GM19035 (cell line): ENCODE measurements around the gene PDE11A.
"Not testable (repeated sequence)": the region's sequence is repeated elsewhere in the genome, so short reads cannot be mapped to it uniquely, and the experiment has no call there.

Experiments used
- ATAC-seq: cut with Tn5 transposase; IDR thresholded peaks from one replicate; pipeline ENCODE4 v1.9.1; 2021; ENCODE audit not compliant: unreplicated experiment

The PDE11A gene

DNA sequence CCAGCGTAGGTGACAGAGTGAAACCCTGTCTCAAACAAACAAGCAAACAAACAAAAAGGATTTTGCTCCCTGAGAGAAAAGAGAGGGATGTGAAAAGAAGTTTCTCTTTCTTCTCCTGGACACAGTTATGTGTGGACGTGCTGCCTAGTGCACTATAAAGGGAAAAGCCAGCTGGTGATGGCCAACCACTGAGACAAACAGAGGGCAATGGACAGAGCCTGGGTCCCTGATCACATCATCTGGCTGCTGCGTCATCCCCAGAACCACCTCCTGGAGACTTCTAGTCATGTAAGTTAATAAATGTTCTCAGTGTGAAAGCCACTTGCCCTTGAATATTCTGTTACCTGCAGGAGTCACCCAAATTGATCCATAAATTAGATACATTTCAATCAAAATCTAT, 184.9 kb downstream of the PDE11A start:
- no peak for ATAC-seq

- no peak for ATAC-seq
Measured at GRCh38 chr2:177886824-177887223, 185.8 kb downstream of the PDE11A start.

GRCh38 chr2:177885828-177886466, 186.6 kb downstream of the PDE11A start:
- no peak for ATAC-seq

GRCh38 chr2:177883177-177883576, 189.4 kb downstream of the PDE11A start:
- no peak for ATAC-seq

- no peak for ATAC-seq
Measured at GRCh38 chr2:177882501-177882900, 190.1 kb downstream of the PDE11A start.

DNA sequence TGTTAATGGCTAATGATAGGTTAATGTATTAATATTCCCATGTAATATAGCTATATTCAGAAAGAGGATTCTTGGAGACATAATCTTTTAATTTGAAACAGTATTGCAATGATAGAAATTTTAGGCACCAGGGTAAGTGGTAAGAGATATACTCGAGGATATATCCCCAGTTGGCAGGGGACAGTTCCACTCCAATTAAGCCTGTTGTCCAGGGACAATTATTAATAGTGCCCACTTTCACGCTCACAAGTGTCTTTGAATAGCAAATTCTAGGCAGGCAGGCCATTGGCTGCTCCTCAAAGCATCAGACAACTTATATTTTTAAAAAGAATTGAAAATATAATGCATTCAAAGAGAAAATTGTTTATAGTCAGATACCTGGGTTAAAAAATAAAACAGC, 190.7 kb downstream of the PDE11A start:
- no peak for ATAC-seq

DNA sequence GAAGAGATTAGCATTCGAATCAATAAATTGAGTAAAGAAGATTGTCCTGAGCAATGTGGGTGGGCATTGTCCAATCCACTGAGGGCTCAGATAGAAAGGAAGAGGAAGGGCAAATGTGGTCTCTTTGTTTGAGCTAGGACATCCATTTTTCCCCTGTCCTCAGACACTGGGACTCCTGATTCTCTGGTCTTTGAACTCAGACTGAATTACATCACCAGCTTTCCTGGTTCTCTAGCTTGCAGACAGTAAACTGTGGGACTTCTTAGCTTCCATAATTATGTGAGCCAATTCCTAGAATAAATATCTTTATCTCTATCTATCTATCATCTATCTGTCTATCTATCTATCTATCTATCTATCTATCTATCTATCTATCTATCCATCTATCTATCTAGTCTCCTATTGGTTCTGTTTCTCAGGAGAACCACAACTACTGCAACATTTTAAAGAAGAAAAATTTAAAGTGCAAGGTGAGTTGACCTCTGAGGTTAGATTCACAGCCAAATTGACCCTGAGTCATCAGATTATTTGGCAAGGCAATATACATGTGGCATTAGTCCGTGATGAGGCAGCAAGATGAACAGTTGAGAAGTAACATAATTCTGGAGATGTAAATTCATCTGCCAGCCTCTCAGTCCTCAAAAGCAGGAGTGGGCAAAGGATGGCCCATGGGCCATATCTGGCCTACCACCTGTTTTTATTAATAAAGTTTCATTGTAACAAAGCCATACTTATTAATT, 191.4 kb downstream of the PDE11A start:
- ATAC-seq, result no peak

GRCh38 chr2:177880285-177880684, 192.3 kb downstream of the PDE11A start:
- no peak for ATAC-seq

DNA sequence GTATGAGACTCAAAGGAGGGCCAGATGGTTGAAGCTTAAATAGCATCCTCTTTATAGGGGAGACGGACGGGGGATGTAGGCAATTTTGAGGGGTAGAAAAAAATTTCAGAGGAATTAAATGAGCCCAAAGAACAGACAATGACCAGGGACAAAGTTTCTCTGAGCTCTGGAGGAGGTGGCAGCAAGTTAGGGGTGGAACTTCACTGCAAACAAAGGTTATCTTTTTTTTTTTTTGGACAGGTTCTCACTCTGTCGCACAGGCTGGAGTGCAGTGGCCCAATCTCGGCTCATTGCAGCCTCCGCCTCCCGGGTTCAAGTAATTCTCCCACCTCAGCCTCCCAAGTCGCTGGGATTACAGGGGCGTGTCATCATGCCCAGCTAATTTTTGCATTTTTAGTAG, 195.6 kb downstream of the PDE11A start:
- ATAC-seq, result no peak

GRCh38 chr2:177874686-177875085, 197.9 kb downstream of the PDE11A start:
- ATAC-seq, result no peak

GRCh38 chr2:177873915-177874314, 198.7 kb downstream of the PDE11A start:
- no peak for ATAC-seq

DNA sequence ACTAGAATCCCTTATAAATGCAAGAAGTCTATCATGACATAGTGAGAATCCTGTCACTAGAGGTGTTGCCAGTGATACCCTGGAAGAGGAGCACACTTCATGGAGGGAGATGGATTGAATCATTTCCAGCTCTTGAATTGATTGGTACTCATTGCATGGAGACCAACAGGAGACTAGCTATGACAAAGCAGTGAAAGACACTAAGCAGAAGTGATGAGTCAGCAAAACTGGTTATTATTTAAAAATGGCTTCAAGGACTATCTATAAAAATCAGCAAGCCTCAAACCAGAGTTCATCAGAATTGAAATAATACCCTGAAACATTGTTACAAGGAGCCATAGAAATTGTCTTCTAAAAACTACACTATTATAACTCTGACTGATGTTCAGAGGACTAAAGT, 200.3 kb downstream of the PDE11A start:
- no peak for ATAC-seq

DNA sequence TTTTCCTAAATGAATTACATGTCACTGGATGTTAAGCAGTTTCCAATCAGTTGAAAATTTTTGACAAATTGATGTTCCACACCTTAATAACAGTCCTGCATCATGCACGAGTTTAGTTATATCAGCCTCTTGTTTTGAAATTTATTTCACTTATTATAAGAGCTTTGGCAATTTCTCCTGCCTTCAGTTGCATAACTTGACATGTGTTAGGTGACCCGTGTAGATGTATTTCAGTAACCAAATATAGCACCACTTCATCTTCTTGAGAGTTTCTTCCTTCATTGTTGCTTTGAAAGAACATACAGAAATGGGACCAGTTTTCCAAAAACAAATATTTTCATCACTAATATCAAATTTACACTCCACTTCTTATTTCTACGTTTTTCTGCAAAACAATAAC, 202.7 kb downstream of the PDE11A start:
- no peak for ATAC-seq

DNA sequence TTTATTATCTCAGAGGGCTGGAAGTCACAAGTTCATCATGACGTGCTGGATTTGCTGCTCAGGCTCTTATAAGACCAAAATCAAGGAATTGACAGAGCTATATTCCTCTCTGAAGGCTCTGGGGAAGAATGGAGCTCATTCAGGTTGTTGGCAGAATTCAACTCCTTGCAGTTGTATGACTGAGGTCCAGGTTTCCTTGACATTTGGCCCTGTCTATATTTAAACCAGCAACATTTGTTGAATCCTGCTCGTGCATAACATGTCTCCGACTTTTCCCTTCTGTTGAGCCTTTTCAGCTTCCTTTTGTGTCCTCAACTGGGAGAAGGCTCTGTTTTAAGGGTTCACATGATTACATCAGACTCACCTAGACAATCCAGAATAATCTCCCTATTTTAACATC, 203.4 kb downstream of the PDE11A start:
- no peak for ATAC-seq

DNA sequence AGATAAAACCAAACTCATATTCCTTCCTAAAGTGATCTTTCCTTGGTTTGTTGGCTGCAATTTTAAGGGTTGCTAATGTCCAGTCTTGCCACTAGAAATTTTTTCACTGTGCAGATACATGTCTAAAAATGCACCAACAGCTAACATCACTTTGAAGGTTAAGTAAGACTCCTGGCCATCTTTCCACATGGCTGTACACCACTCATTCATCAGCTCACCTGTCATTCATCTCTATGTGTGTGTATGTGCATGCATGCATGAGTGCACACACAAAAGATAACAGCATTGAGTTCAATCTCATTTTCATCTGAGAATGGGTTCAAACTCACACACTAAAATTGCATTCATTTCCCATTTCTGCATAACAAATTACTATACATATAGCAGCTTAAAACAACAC, 203.8 kb downstream of the PDE11A start:
- ATAC-seq, result no peak

GRCh38 chr2:177857538-177857937, 215.0 kb downstream of the PDE11A start:
- ATAC-seq, result no peak

DNA sequence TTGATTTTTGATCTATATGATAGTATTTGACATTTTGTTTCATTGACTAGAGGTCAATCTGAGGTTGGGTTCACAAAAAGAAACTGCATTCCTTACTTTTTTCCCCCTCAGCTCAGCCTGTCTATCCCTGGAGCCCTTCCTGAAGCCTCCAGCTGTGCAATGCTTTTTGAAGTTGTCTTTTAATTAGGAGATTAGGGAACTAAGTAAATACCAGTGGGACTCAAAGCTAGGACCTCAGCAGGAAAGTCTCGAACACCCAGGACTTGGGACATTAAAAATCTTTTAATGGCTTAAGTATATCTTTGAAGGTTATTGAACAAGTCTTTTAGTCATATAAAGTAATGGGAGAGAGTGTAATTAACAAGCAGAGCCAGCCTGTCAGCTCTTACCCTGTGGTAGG, 220.2 kb downstream of the PDE11A start:
- no peak for ATAC-seq

DNA sequence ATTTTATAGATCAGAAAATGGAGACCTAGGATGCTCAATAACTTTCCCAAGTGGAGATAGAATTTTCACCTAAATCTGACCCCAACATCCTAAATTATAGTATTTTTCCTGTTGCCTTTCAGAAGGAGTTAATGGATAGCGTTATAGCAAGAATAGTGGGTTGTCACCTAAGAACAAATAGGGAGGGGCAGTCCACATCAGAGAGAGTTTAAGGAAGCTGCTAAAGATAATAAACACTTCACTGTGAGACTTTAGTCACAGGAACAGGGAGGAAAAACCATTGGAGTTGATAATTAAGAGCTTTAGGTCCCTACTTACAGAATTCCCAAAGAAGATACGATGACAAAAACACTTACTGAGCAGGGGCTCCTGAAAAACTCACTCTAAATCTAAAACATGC, 229.4 kb downstream of the PDE11A start:
- ATAC-seq, result no peak

- no peak for ATAC-seq
Measured at GRCh38 chr2:177842243-177842642, 230.3 kb downstream of the PDE11A start.

DNA sequence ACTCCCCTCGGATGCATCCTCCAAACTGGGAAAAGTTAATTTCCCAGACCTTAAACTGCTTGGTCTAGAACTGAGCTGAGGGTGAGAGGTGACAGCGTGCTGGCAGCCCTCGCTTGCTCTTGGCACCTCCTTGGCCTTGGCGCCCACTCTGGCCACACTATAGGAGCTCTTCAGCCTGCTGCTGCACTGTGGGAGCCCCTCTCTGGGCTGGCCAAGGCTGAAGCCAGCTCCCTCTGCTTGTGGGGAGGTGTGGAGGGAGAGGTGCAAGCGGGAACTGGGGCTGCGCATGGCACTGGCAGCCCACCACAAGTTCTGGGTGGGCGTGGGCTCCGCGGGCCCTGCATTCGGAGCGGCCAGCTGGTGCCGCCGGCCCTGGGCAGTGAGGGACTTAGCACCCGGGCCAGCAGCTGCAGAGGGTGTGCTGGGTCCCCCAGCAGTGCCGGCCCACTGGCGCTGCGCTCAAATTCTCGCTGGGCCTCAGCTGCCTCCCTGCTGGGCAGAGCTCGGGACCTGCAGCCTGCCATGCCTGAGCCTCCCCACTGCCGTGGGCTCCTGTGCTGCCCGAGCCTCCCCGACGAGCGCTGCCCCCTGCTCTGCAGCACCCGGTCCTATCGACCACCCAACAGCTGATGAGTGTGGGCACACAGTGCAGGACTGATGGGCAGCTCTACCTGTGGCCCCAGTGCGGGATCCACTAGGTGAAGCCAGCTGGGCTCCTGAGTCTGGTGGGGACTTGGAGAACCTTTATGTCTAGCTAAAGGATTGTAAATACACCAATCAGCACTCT, 237.0 kb downstream of the PDE11A start:
- not testable (repeated sequence) for ATAC-seq

GRCh38 chr2:177832611-177833433, 239.8 kb downstream of the PDE11A start:
- no peak for ATAC-seq
